NK-92 (cell line): ENCODE data around the gene COQ8A.
A peak's percentile ranks its signal among the peaks of the same experiment; 100 is the strongest.

ENCODE experiments used
- DNase-seq: peaks from one replicate; lab custom pipeline; 2025; ENCODE audit not compliant: unreplicated experiment; lab: John Stamatoyannopoulos, UW

COQ8A gene

GRCh38 chr1:226940029-226940805 lies at the start of gene COQ8A:
TSS of gene COQ8A (plus strand) at chr1:226940294. CDS start at chr1:226961386, 21,092 bp downstream.
- peak; percentile 93 for DNase-seq

- DNase-seq = no peak
Measured at GRCh38 chr1:226890331-226891108, 49.6 kb upstream of the COQ8A start.

- no peak for DNase-seq
Measured at GRCh38 chr1:226891346-226891745, 48.7 kb upstream of the COQ8A start.

GRCh38 chr1:226891846-226892523 lies 48.1 kb upstream of the COQ8A start:
- DNase-seq = no peak

- DNase-seq = no peak
Measured at GRCh38 chr1:226892524-226892875, 47.6 kb upstream of the COQ8A start.

- DNase-seq = no peak
Measured at GRCh38 chr1:226893936-226894335, 46.2 kb upstream of the COQ8A start.

- no peak for DNase-seq
Measured at GRCh38 chr1:226894826-226895225, 45.3 kb upstream of the COQ8A start.

GRCh38 chr1:226895644-226896043 lies 44.5 kb upstream of the COQ8A start:
- DNase-seq = no peak

GRCh38 chr1:226898246-226898645 lies 41.8 kb upstream of the COQ8A start:
- no peak for DNase-seq

- no peak for DNase-seq
Measured at GRCh38 chr1:226901421-226901820, 38.7 kb upstream of the COQ8A start.

- DNase-seq = no peak
Measured at GRCh38 chr1:226902601-226903000, 37.5 kb upstream of the COQ8A start.

GRCh38 chr1:226903819-226904716 lies 36.0 kb upstream of the COQ8A start:
- no peak for DNase-seq

- DNase-seq = no peak
Measured at GRCh38 chr1:226904772-226905171, 35.3 kb upstream of the COQ8A start.

GRCh38 chr1:226908419-226908818 lies 31.7 kb upstream of the COQ8A start:
- DNase-seq = no peak

GRCh38 chr1:226908913-226909312 lies 31.2 kb upstream of the COQ8A start:
- no peak for DNase-seq

GRCh38 chr1:226912587-226913176 lies 27.4 kb upstream of the COQ8A start:
- no peak for DNase-seq

- DNase-seq = no peak
Measured at GRCh38 chr1:226915672-226915995, 24.5 kb upstream of the COQ8A start.

GRCh38 chr1:226916497-226916896 lies 23.6 kb upstream of the COQ8A start:
- DNase-seq = no peak

GRCh38 chr1:226919587-226919986 lies 20.5 kb upstream of the COQ8A start:
- DNase-seq = no peak

- no peak for DNase-seq
Measured at GRCh38 chr1:226919995-226920394, 20.1 kb upstream of the COQ8A start.
